ENCODE data around the gene CNKSR2. TPM values are rescaled to one million over a fixed set of nuclear protein-coding genes. Genes with fewer than 3 reads are reported as not detected.

Gene CNKSR2
- total RNA-seq, 4 donors from 2014 or later: 1.2 to 5.0 (median 2.7) TPM; not detected in 1

- TF ChIP-seq, protein P1, sequence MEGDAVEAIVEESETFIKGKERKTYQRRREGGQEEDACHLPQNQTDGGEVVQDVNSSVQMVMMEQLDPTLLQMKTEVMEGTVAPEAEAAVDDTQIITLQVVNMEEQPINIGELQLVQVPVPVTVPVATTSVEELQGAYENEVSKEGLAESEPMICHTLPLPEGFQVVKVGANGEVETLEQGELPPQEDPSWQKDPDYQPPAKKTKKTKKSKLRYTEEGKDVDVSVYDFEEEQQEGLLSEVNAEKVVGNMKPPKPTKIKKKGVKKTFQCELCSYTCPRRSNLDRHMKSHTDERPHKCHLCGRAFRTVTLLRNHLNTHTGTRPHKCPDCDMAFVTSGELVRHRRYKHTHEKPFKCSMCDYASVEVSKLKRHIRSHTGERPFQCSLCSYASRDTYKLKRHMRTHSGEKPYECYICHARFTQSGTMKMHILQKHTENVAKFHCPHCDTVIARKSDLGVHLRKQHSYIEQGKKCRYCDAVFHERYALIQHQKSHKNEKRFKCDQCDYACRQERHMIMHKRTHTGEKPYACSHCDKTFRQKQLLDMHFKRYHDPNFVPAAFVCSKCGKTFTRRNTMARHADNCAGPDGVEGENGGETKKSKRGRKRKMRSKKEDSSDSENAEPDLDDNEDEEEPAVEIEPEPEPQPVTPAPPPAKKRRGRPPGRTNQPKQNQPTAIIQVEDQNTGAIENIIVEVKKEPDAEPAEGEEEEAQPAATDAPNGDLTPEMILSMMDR (IDR thresholded peaks at IDR 0.05): no peak
- DNase-seq: no peak
- Histone ChIP-seq H3K36me3 (no peaks in the 10 kb centered on the region), H3K9me3 (no peaks in the 10 kb centered on the region), H3K4me3 (no peak overlapping the region), H3K27me3 (no peaks in the 10 kb centered on the region), H3K4me1 (no peaks in the 10 kb centered on the region), H3K27ac (no peak overlapping the region)
Observed at GRCh38 chrX:21590012-21590776, 216.0 kb downstream of the CNKSR2 start.

GRCh38 chrX:21606002-21606401, 231.8 kb downstream of the CNKSR2 start:
- no peak for TF ChIP-seq POLR2A (IDR thresholded peaks at IDR 0.05)
- no peak overlapping the region for H3K4me3 ChIP-seq
- no peaks in the 10 kb centered on the region for H3K27me3 ChIP-seq
- H3K27ac ChIP-seq: no peak overlapping the region
- DNase-seq: no peak
- no peaks in the 10 kb centered on the region for H3K9me3 ChIP-seq
- H3K36me3 ChIP-seq: no peaks in the 10 kb centered on the region
- H3K4me1 ChIP-seq: no peaks in the 10 kb centered on the region

GRCh38 chrX:21610168-21610567, 235.9 kb downstream of the CNKSR2 start:
- Histone ChIP-seq H3K27me3 (no peaks in the 10 kb centered on the region), H3K27ac (no peak overlapping the region), H3K36me3 (no peaks in the 10 kb centered on the region), H3K4me3 (no peak overlapping the region), H3K4me1 (no peaks in the 10 kb centered on the region), H3K9me3 (no peaks in the 10 kb centered on the region)
- TF ChIP-seq, protein P1 (IDR thresholded peaks at IDR 0.05): no peak
- no peak for TF ChIP-seq POLR2A (IDR thresholded peaks at IDR 0.05)
- DNase-seq: no peak

DNA sequence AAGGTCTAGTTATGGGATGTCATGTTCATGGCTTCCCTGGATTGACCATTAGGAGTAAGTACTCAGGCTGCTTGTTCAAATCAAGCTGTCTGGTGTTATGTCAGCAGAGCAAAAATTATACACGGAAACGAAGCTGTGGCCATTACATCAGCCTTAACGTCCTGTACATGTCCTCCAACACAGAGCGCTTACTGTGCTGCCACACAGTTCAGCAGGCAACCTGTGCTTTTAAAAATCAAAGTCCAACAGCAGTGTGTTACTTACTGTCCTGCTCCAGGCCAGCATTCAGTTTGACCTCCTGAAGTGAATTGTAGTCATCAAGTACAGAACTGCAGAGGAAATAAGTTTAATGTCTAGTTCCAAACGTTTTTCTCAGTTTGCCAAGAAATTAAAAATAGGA, 237.9 kb downstream of the CNKSR2 start:
- TF ChIP-seq POLR2A (IDR thresholded peaks at IDR 0.05): no peak
- TF ChIP-seq, protein P1 (IDR thresholded peaks at IDR 0.05): no peak
- Histone ChIP-seq H3K4me1 (no peaks in the 10 kb centered on the region), H3K4me3 (no peak overlapping the region), H3K27ac (no peak overlapping the region), H3K27me3 (no peaks in the 10 kb centered on the region), H3K9me3 (no peaks in the 10 kb centered on the region), H3K36me3 (no peaks in the 10 kb centered on the region)
- no peak for DNase-seq

DNA sequence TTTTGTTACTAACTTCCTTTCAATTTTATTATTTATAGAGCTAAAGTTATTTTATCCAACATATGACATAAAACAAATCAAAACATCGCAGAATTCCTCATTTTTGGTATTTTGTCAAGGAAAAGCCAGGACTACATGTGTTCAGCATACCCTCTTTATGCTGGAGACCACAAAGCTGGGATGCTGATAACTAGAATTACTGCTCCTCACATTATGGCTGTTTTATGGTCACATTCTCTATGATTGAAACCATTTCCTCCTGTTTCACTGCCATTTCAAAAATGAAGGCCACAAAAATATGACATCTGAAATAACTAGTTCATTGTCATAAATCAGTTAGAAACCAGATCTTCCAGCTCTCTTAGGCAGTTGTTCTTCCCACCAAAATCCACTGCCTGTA, 242.2 kb downstream of the CNKSR2 start:
- DNase-seq: no peak
- Histone ChIP-seq H3K4me1 (no peaks in the 10 kb centered on the region), H3K27ac (no peak overlapping the region), H3K27me3 (no peaks in the 10 kb centered on the region), H3K9me3 (no peaks in the 10 kb centered on the region), H3K36me3 (no peaks in the 10 kb centered on the region), H3K4me3 (no peak overlapping the region)
- TF ChIP-seq, protein P1 (IDR thresholded peaks at IDR 0.05): no peak
- no peak for TF ChIP-seq POLR2A (IDR thresholded peaks at IDR 0.05)

GRCh38 chrX:21620234-21620633, 246.0 kb downstream of the CNKSR2 start:
- Histone ChIP-seq H3K36me3 (no peaks in the 10 kb centered on the region), H3K9me3 (no peaks in the 10 kb centered on the region), H3K27ac (no peak overlapping the region), H3K27me3 (no peaks in the 10 kb centered on the region), H3K4me3 (no peak overlapping the region), H3K4me1 (no peaks in the 10 kb centered on the region)
- TF ChIP-seq, protein P1 (IDR thresholded peaks at IDR 0.05): no peak
- TF ChIP-seq POLR2A (IDR thresholded peaks at IDR 0.05): no peak
- no peak for DNase-seq

Data from Peyer's patch (tissue), 4 donors.